Measurements from ENCODE around the gene COL10A1.

COL10A1 gene

GRCh38 chr6:116111552-116112528, 14.1 kb downstream of the COL10A1 start:
- no peak overlapping the region for H3K27ac Mint-ChIP-seq (ENCODE audit: low read depth)
- no peaks in the 10 kb centered on the region for H3K27me3 Mint-ChIP-seq
- no peak overlapping the region for H3K4me3 Mint-ChIP-seq
- H3K9me3 Mint-ChIP-seq: no peaks in the 10 kb centered on the region
- no peak for DNase-seq (ENCODE audit: low spot score in 2 of 2)
- peaks cover 11% of the 10 kb centered on the region for H3K4me1 Mint-ChIP-seq
- peaks cover 28% of the 10 kb centered on the region for H3K36me3 Mint-ChIP-seq (ENCODE audit: insufficient read depth)
- ATAC-seq (replicated peaks; ENCODE audit: extremely low read depth, poor library complexity, severe bottlenecking): no peak

- Mint-ChIP-seq H3K4me1 (peaks cover 33% of the 10 kb centered on the region), H3K9me3 (no peaks in the 10 kb centered on the region), H3K4me3 (no peak overlapping the region), H3K27me3 (no peaks in the 10 kb centered on the region), H3K36me3 (ENCODE audit: insufficient read depth) (peaks cover 19% of the 10 kb centered on the region), H3K27ac (ENCODE audit: low read depth) (no peak overlapping the region)
- ATAC-seq (replicated peaks; ENCODE audit: extremely low read depth, poor library complexity, severe bottlenecking): no peak
- DNase-seq (ENCODE audit: low spot score in 2 of 2): no peak
Observed at GRCh38 chr6:116108836-116109235, 17.1 kb downstream of the COL10A1 start.

- Mint-ChIP-seq H3K36me3 (ENCODE audit: insufficient read depth) (peaks cover 19% of the 10 kb centered on the region), H3K27me3 (no peaks in the 10 kb centered on the region), H3K4me3 (no peak overlapping the region), H3K4me1 (peaks cover 48% of the 10 kb centered on the region), H3K27ac (ENCODE audit: low read depth) (no peak overlapping the region), H3K9me3 (no peaks in the 10 kb centered on the region)
- ATAC-seq (replicated peaks; ENCODE audit: extremely low read depth, poor library complexity, severe bottlenecking) (no peak), DNase-seq (ENCODE audit: low spot score in 2 of 2) (no peak)
Observed at GRCh38 chr6:116106146-116106545, 19.8 kb downstream of the COL10A1 start.

GRCh38 chr6:116105247-116105646, 20.7 kb downstream of the COL10A1 start:
- H3K4me1 Mint-ChIP-seq: peaks cover 49% of the 10 kb centered on the region
- ATAC-seq (replicated peaks; ENCODE audit: extremely low read depth, poor library complexity, severe bottlenecking) (no peak), DNase-seq (ENCODE audit: low spot score in 2 of 2) (no peak)
- no peak overlapping the region for H3K4me3 Mint-ChIP-seq
- peaks cover 15% of the 10 kb centered on the region for H3K36me3 Mint-ChIP-seq (ENCODE audit: insufficient read depth)
- no peak overlapping the region for H3K27ac Mint-ChIP-seq (ENCODE audit: low read depth)
- no peaks in the 10 kb centered on the region for H3K9me3 Mint-ChIP-seq
- H3K27me3 Mint-ChIP-seq: no peaks in the 10 kb centered on the region

GRCh38 chr6:116104636-116105035, 21.3 kb downstream of the COL10A1 start:
- no peak overlapping the region for H3K4me3 Mint-ChIP-seq
- ATAC-seq (replicated peaks; ENCODE audit: extremely low read depth, poor library complexity, severe bottlenecking): no peak
- H3K36me3 Mint-ChIP-seq (ENCODE audit: insufficient read depth): peaks cover 14% of the 10 kb centered on the region
- DNase-seq (ENCODE audit: low spot score in 2 of 2): no peak
- H3K4me1 Mint-ChIP-seq: peaks cover 51% of the 10 kb centered on the region
- H3K9me3 Mint-ChIP-seq: no peaks in the 10 kb centered on the region
- H3K27me3 Mint-ChIP-seq: no peaks in the 10 kb centered on the region
- no peak overlapping the region for H3K27ac Mint-ChIP-seq (ENCODE audit: low read depth)

- Mint-ChIP-seq H3K27ac (ENCODE audit: low read depth) (no peak overlapping the region), H3K4me3 (peak overlapping the region; percentile 89), H3K4me1 (peaks cover 51% of the 10 kb centered on the region), H3K9me3 (no peaks in the 10 kb centered on the region), H3K36me3 (ENCODE audit: insufficient read depth) (peaks cover 9% of the 10 kb centered on the region), H3K27me3 (no peaks in the 10 kb centered on the region)
- no peak for DNase-seq (ENCODE audit: low spot score in 2 of 2)
- no peak for ATAC-seq (replicated peaks; ENCODE audit: extremely low read depth, poor library complexity, severe bottlenecking)
Observed at GRCh38 chr6:116102873-116103272, 23.1 kb downstream of the COL10A1 start.

GRCh38 chr6:116101790-116102189, 24.1 kb downstream of the COL10A1 start:
- no peaks in the 10 kb centered on the region for H3K27me3 Mint-ChIP-seq
- H3K9me3 Mint-ChIP-seq: no peaks in the 10 kb centered on the region
- no peak for DNase-seq (ENCODE audit: low spot score in 2 of 2)
- peaks cover 51% of the 10 kb centered on the region for H3K4me1 Mint-ChIP-seq
- peaks cover 9% of the 10 kb centered on the region for H3K36me3 Mint-ChIP-seq (ENCODE audit: insufficient read depth)
- H3K4me3 Mint-ChIP-seq: peak overlapping the region; percentile 89
- no peak for ATAC-seq (replicated peaks; ENCODE audit: extremely low read depth, poor library complexity, severe bottlenecking)
- no peak overlapping the region for H3K27ac Mint-ChIP-seq (ENCODE audit: low read depth)

GRCh38 chr6:116101302-116101718, 24.6 kb downstream of the COL10A1 start:
- peak; percentile 13 for ATAC-seq (replicated peaks; ENCODE audit: extremely low read depth, poor library complexity, severe bottlenecking)
- H3K9me3 Mint-ChIP-seq: no peaks in the 10 kb centered on the region
- H3K27ac Mint-ChIP-seq (ENCODE audit: low read depth): peak overlapping the region; percentile 67
- peak overlapping the region; percentile 89 for H3K4me3 Mint-ChIP-seq
- peaks cover 9% of the 10 kb centered on the region for H3K36me3 Mint-ChIP-seq (ENCODE audit: insufficient read depth)
- peaks cover 51% of the 10 kb centered on the region for H3K4me1 Mint-ChIP-seq
- H3K27me3 Mint-ChIP-seq: no peaks in the 10 kb centered on the region
- DNase-seq (ENCODE audit: low spot score in 2 of 2): no peak

GRCh38 chr6:116100419-116101301, 25.3 kb downstream of the COL10A1 start, which contains the start of gene NT5DC1:
Gene NT5DC1, plus strand, starts transcription at chr6:116100853. Its CDS starts 78 bp downstream, at chr6:116100931.
- Mint-ChIP-seq H3K36me3 (ENCODE audit: insufficient read depth) (peaks cover 9% of the 10 kb centered on the region), H3K27me3 (no peaks in the 10 kb centered on the region), H3K27ac (ENCODE audit: low read depth) (peak within 1 kb of the TSS; percentile 67), H3K4me3 (peak within 1 kb of the TSS; percentile 89), H3K4me1 (peaks cover 45% of the 10 kb centered on the region), H3K9me3 (peaks cover 4% of the 10 kb centered on the region)
- peak; percentile 67 to 76 for DNase-seq (ENCODE audit: low spot score in 2 of 2)
- ATAC-seq (replicated peaks; ENCODE audit: extremely low read depth, poor library complexity, severe bottlenecking): peak; percentile 89

GRCh38 chr6:116099036-116099435, 26.9 kb downstream of the COL10A1 start:
- H3K9me3 Mint-ChIP-seq: peaks cover 6% of the 10 kb centered on the region
- no peak for ATAC-seq (replicated peaks; ENCODE audit: extremely low read depth, poor library complexity, severe bottlenecking)
- H3K27ac Mint-ChIP-seq (ENCODE audit: low read depth): peak overlapping the region; percentile 67

GRCh38 chr6:116096979-116097816, 28.7 kb downstream of the COL10A1 start:
- no peak for ATAC-seq (replicated peaks; ENCODE audit: extremely low read depth, poor library complexity, severe bottlenecking)
- Mint-ChIP-seq H3K27me3 (peaks cover 13% of the 10 kb centered on the region), H3K4me3 (no peak overlapping the region), H3K4me1 (peaks cover 14% of the 10 kb centered on the region), H3K9me3 (peaks cover 6% of the 10 kb centered on the region), H3K36me3 (ENCODE audit: insufficient read depth) (peaks cover 10% of the 10 kb centered on the region), H3K27ac (ENCODE audit: low read depth) (no peak overlapping the region)
- no peak for DNase-seq (ENCODE audit: low spot score in 2 of 2)

More at GRCh38 chr6:116099036-116099435, 26.9 kb downstream of the COL10A1 start:
- Mint-ChIP-seq H3K4me1 (peaks cover 31% of the 10 kb centered on the region), H3K27me3 (no peaks in the 10 kb centered on the region), H3K4me3 (no peak overlapping the region), H3K36me3 (ENCODE audit: insufficient read depth) (peaks cover 7% of the 10 kb centered on the region)
- DNase-seq (ENCODE audit: low spot score in 2 of 2): no peak

Measured in central memory CD8-positive, alpha-beta T cell (primary cell).